MM.1S (cell line): Measurements from ENCODE around the gene CENPQ.

Experiments
- DNase-seq: peaks from one replicate; pipeline ENCODE4 v3.0.0-alpha.2; 2015
- H2AFZ ChIP-seq: fragments of 300-600 bp; sonication (generic); 2 replicates; pipeline ENCODE4 v1.6.0; 2016; ENCODE audit warnings: antibody characterized with exemption, low read length
- H3F3A ChIP-seq: fragments of 300-600 bp; sonication (generic); 2 replicates; pipeline ENCODE4 v1.6.1; 2016; ENCODE audit warnings: mild to moderate bottlenecking, antibody characterized with exemption, low read length, moderate library complexity, mixed read lengths; ENCODE audit not compliant: insufficient read depth
- H3K27ac ChIP-seq: fragments of 300-600 bp; sonication (generic); 2 replicates; pipeline ENCODE4 v1.5.1; 2016; ENCODE audit warnings: mild to moderate bottlenecking, low read length
- H3K27me3 ChIP-seq: fragments of 300-600 bp; sonication (generic); replicated peaks from 2 replicates; pipeline ENCODE4 v1.6.0; 2016; ENCODE audit warnings: low read length; ENCODE audit not compliant: insufficient read depth
- H3K36me3 ChIP-seq: fragments of 300-600 bp; sonication (generic); replicated peaks from 2 replicates; pipeline ENCODE4 v1.6.1; 2016; ENCODE audit warnings: mild to moderate bottlenecking, low read length, mixed read lengths; ENCODE audit not compliant: insufficient read depth
- H3K4me1 ChIP-seq: fragments of 300-600 bp; sonication (generic); 2 replicates; pipeline ENCODE4 v1.6.1; 2016; ENCODE audit warnings: low read length, mixed read lengths
- H3K4me2 ChIP-seq: fragments of 300-600 bp; sonication (generic); 2 replicates; pipeline ENCODE4 v1.6.0; 2016; ENCODE audit warnings: low read depth, low read length
- H3K4me3 ChIP-seq: fragments of 300-600 bp; sonication (generic); 2 replicates; pipeline ENCODE4 v1.5.1; 2016; ENCODE audit warnings: low read length, mixed read lengths
- H3K79me2 ChIP-seq: fragments of 300-600 bp; sonication (generic); 2 replicates; pipeline ENCODE4 v1.6.1; 2016; ENCODE audit warnings: mixed run types, low read length, mixed read lengths
- H3K9ac ChIP-seq: fragments of 300-600 bp; sonication (generic); 2 replicates; pipeline ENCODE4 v1.6.1; 2016; ENCODE audit warnings: low read length, mixed read lengths
- H3K9me2 ChIP-seq: fragments of 300-600 bp; sonication (generic); replicated peaks from 2 replicates; pipeline ENCODE4 v1.6.1; 2016; ENCODE audit warnings: mild to moderate bottlenecking, low read length, mixed read lengths; ENCODE audit not compliant: insufficient read depth
- H3K9me3 ChIP-seq: fragments of 300-600 bp; sonication (generic); replicated peaks from 2 replicates; pipeline ENCODE4 v1.6.1; 2016; ENCODE audit warnings: mild to moderate bottlenecking, low read length, mixed read lengths; ENCODE audit not compliant: insufficient read depth
- H4K20me1 ChIP-seq: fragments of 300-600 bp; sonication (generic); 2 replicates; pipeline ENCODE4 v1.6.1; 2016; ENCODE audit warnings: mild to moderate bottlenecking, low read length, moderate library complexity, mixed read lengths; ENCODE audit not compliant: insufficient read depth
- CTCF ChIP-seq: fragments of 300-600 bp; sonication (generic); IDR thresholded peaks from 2 replicates; pipeline ENCODE4 v1.5.1; 2016; ENCODE audit warnings: antibody characterized with exemption, low read length, mixed read lengths
- EZH2 ChIP-seq: fragments of 300-600 bp; sonication (generic); optimal IDR thresholded peaks from 2 replicates; pipeline ENCODE3; 2017; ENCODE audit warnings: low read depth, mild to moderate bottlenecking, antibody characterized with exemption, low read length, mixed read lengths
- EZH2phosphoT487 ChIP-seq: fragments of 300-600 bp; sonication (generic); IDR thresholded peaks from 2 replicates; pipeline ENCODE4 v1.6.1; 2018; ENCODE audit warnings: antibody characterized with exemption, low read length

The CENPQ gene

GRCh38 chr6:49423817-49424216, 39.4 kb upstream of the CENPQ start:
- H3K4me1 ChIP-seq: peaks cover 7% of the 10 kb centered on the region
- no peak for TF ChIP-seq EZH2
- 0 out of 2 replicates have a peak, but pooled peaks have one; percentile 6 for TF ChIP-seq CTCF

GRCh38 chr6:49430187-49430586, 33.0 kb upstream of the CENPQ start:
- peaks cover 7% of the 10 kb centered on the region for H3K4me1 ChIP-seq
- H4K20me1 ChIP-seq: no peaks in the 10 kb centered on the region
- H3K9me3 ChIP-seq: no peaks in the 10 kb centered on the region
- H3K9me2 ChIP-seq: no peaks in the 10 kb centered on the region
- no peak overlapping the region for H3K4me2 ChIP-seq
- no peak overlapping the region for H3K9ac ChIP-seq
- H3K27ac ChIP-seq: no peak overlapping the region
- no peaks in the 10 kb centered on the region for H3K27me3 ChIP-seq
- H3K79me2 ChIP-seq: no peaks in the 10 kb centered on the region
- no peaks in the 10 kb centered on the region; the same call in 1 of the 2 replicates for H3K36me3 ChIP-seq
- no peaks in the 10 kb centered on the region for H3F3A ChIP-seq
- H2AFZ ChIP-seq: no peak overlapping the region
- no peak for DNase-seq
- TF ChIP-seq EZH2 (no peak), EZH2phosphoT487 (no peak), CTCF (no peak)
- no peak overlapping the region for H3K4me3 ChIP-seq

More at GRCh38 chr6:49423817-49424216, 39.4 kb upstream of the CENPQ start:
- H3K27ac ChIP-seq: no peak overlapping the region
- no peak overlapping the region for H3K4me3 ChIP-seq
- no peaks in the 10 kb centered on the region for H3F3A ChIP-seq
- DNase-seq: no peak
- no peaks in the 10 kb centered on the region for H3K27me3 ChIP-seq
- H4K20me1 ChIP-seq: no peaks in the 10 kb centered on the region
- H3K4me2 ChIP-seq: no peak overlapping the region
- no peaks in the 10 kb centered on the region for H3K9me3 ChIP-seq
- H3K36me3 ChIP-seq: no peaks in the 10 kb centered on the region
- H2AFZ ChIP-seq: no peak overlapping the region
- no peaks in the 10 kb centered on the region for H3K79me2 ChIP-seq
- no peaks in the 10 kb centered on the region for H3K9me2 ChIP-seq
- H3K9ac ChIP-seq: no peak overlapping the region

DNA sequence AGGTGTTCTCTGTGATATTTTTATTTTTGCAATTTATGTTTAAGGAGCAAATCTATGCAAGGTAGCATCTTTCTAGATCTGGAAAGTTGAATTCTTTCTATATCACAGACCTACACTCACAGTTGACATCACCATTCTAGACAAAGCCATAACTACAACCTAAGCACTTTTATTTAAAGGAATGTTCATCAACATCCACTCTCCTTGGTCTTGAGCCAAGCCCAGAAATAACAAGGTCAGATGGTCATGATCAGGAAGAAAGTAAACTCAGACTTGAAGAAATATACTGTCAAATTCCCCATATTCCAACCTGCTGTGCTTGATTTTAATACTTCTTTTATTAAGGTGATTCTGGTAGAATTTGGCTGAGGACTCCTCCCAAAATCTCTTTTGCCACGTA, 32.3 kb upstream of the CENPQ start:
- Histone ChIP-seq H3K27ac (no peak overlapping the region), H3F3A (no peaks in the 10 kb centered on the region), H3K36me3 (no peaks in the 10 kb centered on the region; the same call in 1 of the 2 replicates), H3K9me3 (no peaks in the 10 kb centered on the region), H3K79me2 (no peaks in the 10 kb centered on the region), H4K20me1 (no peaks in the 10 kb centered on the region), H3K4me1 (peaks cover 7% of the 10 kb centered on the region), H3K9ac (no peak overlapping the region), H2AFZ (no peak overlapping the region), H3K27me3 (no peaks in the 10 kb centered on the region), H3K9me2 (no peaks in the 10 kb centered on the region), H3K4me2 (no peak overlapping the region), H3K4me3 (no peak overlapping the region)
- TF ChIP-seq EZH2phosphoT487: no peak
- TF ChIP-seq EZH2: no peak
- DNase-seq: no peak

DNA sequence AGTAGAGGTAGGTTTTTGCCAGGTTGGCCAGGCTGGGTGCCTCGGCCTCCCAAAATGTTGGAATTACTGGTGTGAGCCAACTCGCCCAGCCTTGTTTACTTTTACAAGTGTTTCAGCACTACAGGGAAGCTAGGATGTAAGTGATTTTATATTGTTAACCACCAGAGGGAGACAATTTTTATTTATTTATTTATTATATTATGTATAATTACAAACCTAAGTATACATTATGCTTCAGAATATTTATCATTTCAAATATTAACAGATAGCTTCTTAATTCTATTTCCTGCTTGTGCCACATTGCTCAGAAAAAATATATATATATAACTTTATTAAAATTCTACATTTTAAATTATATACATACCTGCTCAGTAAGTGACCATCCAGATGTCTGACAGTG, 9.9 kb upstream of the CENPQ start:
- H3K36me3 ChIP-seq: no peaks in the 10 kb centered on the region; the same call in 1 of the 2 replicates
- peaks cover 16% of the 10 kb centered on the region for H3K79me2 ChIP-seq
- H3K9ac ChIP-seq: no peak overlapping the region
- no peak for TF ChIP-seq EZH2
- TF ChIP-seq CTCF: no peak
- TF ChIP-seq EZH2phosphoT487: no peak
- H3K9me2 ChIP-seq: no peaks in the 10 kb centered on the region
- no peak overlapping the region for H3K4me3 ChIP-seq
- no peaks in the 10 kb centered on the region for H4K20me1 ChIP-seq
- H2AFZ ChIP-seq: no peak overlapping the region
- H3K9me3 ChIP-seq: no peaks in the 10 kb centered on the region
- H3K4me2 ChIP-seq: no peak overlapping the region
- peaks cover 11% of the 10 kb centered on the region; the same call in 1 of the 2 replicates for H3K4me1 ChIP-seq
- no peaks in the 10 kb centered on the region for H3K27me3 ChIP-seq
- H3K27ac ChIP-seq: no peak overlapping the region
- H3F3A ChIP-seq: peaks cover 19% of the 10 kb centered on the region
- DNase-seq: peak; percentile 12
